GM12891 (cell line): ENCODE results near the gene ATP2C1.

Source experiments
- PAX5 ChIP-seq: IDR thresholded peaks from 2 replicates; pipeline ENCODE4 v1.6.1; 2011; ENCODE audit warnings: low read length, moderate library complexity, mild to moderate bottlenecking; ENCODE audit not compliant: insufficient read depth, severe bottlenecking
- POLR2A ChIP-seq: IDR thresholded peaks from 2 replicates; pipeline ENCODE4 v1.6.1; 2011; ENCODE audit warnings: low read depth, low read length, control low read depth
- POLR2AphosphoS5 ChIP-seq: IDR thresholded peaks from 2 replicates; pipeline ENCODE4 v1.6.1; 2011; ENCODE audit warnings: low read depth, low read length, control low read depth
- POU2F2 ChIP-seq: IDR thresholded peaks from 2 replicates; pipeline ENCODE4 v1.6.1; 2011; ENCODE audit warnings: low read depth, mild to moderate bottlenecking, control low read depth, low read length, moderate library complexity

DNA sequence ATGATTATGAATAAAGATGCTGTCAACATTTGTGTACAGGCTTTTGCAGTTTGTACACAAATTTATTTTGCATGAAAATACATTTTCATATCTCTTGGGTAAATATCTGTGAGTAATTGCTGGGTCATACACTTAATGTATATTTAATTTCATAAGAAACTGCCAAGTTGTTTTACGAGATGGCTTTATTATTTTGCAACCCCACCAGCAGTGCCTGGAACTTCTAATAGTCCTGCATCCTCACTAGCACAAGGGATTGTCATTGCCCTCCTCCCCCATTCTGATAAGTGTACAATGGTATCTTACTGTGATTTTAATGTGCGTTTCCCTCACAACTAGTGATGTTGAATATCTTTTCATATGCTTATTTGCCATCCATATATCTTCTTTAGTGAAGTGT lies 87.6 kb downstream of the ATP2C1 start:
- TF ChIP-seq POLR2AphosphoS5 (no peak), POLR2A (no peak), PAX5 (no peak), POU2F2 (no peak)
